HG02938 (cell line): ENCODE data around the gene BAZ1B.
"Not testable (repeated sequence)": the region's sequence is repeated elsewhere in the genome, so short reads cannot be mapped to it uniquely, and the experiment has no call there.

Source experiments
- ATAC-seq: cut with Tn5 transposase; IDR thresholded peaks from one replicate; pipeline ENCODE4 v1.9.1; 2021; ENCODE audit warnings: mild to moderate bottlenecking, moderate library complexity; ENCODE audit not compliant: unreplicated experiment

BAZ1B gene

DNA sequence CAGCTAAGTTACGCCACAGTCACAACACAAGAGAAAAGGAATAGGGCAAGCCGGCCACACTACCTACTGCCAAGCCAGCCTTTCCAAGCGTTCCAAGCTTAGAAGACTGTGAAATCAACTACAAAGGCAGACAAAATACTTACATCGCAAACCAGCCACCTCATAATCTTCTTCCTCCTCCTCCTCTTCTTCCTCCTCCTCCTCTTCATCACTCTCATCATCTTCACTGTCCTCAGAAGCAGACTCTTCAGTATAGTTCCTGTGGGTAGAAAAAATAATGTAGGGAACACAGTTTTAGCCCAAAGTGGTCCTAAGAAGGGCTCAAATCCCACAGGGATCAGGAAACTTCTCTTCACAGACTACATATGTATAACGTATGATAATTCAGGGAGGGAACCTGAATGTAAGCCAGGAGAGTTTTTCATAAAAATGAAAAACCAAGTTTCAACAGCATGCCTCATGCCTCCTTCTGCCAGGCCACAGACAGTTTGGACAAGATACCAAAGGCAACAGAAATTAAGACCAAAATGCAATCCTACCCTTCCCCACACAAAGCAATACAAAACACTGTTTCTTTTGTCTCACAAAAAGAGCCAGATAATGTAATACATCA is 74.9 kb downstream of the BAZ1B start:
- no peak for ATAC-seq

DNA sequence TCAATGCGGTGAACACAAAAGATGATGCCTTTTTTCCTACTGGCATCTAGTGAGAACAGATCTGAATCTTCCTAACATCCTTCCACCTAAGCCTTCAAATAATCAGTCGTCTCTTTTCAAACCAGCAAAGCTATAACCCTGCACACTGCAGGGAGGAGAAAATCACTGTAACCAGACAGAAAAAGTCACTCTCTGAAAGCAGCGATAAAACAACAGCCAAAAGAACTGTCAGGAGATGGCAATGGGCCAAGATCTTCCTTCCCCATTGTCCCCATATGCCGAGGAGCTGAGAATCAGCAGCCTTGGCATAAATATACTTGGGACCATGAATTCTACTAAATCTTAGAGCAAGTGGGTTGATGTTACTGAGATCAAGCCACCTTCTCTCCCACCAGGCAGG is 75.4 kb downstream of the BAZ1B start:
- ATAC-seq = no peak

- ATAC-seq = no peak
Measured at GRCh38 chr7:73443548-73444255, 78.4 kb downstream of the BAZ1B start.

DNA sequence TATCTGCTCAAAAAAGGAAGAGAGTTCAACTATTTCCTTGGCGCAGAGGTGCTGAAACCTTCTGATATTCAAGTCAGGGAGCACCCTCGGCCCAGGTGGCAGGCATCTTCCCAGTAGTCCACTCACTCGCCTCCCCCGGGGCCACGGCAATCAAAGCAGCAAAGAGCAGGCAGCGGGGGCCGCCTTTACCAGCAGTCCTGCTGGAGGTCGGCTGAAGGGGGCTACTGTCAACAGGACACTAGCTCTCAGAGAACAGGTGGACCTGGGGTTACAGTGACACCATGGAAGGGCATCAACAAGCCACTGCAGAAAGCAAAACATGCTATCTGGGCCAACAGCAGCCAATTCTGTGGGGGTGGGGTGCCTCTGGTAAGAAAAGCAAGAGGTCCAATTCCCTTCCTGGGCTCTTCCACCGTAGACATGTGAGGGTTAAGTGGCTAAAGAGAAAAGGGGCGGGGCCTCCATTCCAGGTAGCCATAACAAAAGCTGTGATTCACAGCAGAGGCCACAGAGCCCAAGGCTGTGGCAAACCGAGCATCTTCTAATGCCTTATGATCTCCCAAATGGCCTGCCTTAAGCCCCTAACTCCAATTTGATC is 79.1 kb downstream of the BAZ1B start:
- no peak for ATAC-seq

- no peak for ATAC-seq
Measured at GRCh38 chr7:73442222-73442902, 79.7 kb downstream of the BAZ1B start.

DNA sequence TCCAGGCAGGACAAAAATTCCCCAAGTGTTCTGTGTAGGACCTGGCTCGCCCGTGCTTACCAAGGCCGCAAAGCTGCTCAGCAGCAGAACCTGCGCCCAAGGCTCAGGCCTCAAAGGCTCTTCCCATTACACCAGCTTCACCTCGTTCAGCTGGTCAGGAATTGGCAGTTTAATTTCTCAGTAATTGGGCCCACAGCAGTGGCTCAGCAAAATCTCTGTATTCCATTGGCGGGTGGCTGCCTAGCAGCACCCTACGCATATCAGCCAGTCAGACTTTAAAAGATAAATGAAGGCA is 82.7 kb downstream of the BAZ1B start:
- ATAC-seq = no peak

DNA sequence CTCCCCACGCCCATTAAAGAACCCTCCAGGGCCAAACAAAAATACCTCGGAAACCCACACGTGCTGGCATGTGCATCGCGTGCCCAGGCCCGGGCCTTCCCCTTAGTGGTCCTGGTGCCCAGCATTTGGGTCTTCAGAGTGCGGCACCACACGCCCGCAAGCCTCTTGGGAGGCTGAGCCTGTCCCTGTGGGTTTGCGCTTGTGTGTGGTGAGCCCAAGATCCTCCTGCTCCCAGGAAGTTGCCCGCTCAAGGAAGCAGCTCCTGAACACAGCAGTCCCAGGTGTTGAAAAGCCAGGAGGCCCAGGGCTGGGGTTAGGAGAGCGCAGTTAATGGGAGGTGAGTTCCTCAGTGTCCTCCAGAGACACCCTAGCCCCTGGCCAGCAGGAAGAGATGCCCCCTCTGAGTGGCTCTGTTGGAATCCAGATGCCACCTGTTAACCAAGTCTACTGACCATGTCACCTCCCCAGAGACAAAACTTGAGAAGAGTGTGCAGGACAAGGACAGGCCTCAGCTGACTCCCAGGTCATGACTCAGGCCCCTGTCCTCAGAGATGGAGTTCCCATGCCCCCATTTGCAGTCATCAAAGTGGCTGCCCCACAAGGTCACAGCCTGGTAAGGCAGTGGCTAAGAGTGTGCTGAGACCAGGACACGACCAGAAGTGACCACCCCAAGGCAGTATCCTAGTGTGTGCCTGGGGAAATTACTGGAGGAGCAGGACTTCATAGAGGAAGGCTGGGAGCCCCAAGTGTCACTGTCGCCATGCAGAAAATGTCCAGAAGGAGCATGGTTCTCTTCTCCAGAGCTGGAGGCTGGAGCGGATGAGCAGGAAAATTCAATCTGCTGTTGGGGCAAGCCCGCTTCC is 83.3 kb downstream of the BAZ1B start:
- no peak for ATAC-seq

- ATAC-seq = no peak
Measured at GRCh38 chr7:73437621-73438416, 84.3 kb downstream of the BAZ1B start.

DNA sequence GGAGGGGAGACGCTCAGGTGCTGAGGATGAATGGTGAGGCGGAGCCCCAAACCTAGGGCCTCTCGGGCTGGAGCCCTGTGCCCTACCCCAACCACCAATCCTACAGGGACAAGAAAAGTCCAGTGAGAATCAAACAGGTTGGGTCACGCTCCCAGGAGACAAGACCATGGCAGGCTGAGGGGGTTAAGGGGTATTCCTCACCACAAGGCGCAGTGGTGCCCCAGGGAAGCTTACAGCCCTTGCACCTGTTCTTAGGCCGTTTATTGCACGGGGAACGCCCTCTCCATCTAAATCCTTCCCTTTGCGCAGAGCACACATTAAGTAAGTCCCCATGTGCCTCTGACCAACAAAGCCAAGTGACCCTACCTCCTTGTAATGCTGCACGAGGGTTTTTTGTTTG is 85.0 kb downstream of the BAZ1B start:
- no peak for ATAC-seq

- ATAC-seq = no peak
Measured at GRCh38 chr7:73436031-73436929, 85.8 kb downstream of the BAZ1B start.

GRCh38 chr7:73435471-73436009 is 86.6 kb downstream of the BAZ1B start:
- ATAC-seq = no peak

DNA sequence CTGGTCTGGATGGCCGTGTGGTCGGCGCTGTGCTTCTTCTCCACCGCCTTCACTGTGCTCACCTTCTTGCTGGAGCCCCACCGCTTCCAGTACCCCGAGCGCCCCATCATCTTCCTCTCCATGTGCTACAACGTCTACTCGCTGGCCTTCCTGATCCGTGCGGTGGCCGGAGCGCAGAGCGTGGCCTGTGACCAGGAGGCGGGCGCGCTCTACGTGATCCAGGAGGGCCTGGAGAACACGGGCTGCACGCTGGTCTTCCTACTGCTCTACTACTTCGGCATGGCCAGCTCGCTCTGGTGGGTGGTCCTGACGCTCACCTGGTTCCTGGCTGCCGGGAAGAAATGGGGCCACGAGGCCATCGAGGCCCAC is 87.4 kb downstream of the BAZ1B start:
- ATAC-seq = no peak

DNA sequence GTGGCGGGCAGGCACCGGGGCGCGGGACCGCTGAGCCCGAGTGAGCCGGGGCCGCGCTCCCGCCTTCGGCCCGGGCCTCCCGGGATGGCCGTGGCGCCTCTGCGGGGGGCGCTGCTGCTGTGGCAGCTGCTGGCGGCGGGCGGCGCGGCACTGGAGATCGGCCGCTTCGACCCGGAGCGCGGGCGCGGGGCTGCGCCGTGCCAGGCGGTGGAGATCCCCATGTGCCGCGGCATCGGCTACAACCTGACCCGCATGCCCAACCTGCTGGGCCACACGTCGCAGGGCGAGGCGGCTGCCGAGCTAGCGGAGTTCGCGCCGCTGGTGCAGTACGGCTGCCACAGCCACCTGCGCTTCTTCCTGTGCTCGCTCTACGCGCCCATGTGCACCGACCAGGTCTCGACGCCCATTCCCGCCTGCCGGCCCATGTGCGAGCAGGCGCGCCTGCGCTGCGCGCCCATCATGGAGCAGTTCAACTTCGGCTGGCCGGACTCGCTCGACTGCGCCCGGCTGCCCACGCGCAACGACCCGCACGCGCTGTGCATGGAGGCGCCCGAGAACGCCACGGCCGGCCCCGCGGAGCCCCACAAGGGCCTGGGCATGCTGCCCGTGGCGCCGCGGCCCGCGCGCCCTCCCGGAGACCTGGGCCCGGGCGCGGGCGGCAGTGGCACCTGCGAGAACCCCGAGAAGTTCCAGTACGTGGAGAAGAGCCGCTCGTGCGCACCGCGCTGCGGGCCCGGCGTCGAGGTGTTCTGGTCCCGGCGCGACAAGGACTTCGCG is 88.0 kb downstream of the BAZ1B start:
- ATAC-seq = peak; percentile 22

DNA sequence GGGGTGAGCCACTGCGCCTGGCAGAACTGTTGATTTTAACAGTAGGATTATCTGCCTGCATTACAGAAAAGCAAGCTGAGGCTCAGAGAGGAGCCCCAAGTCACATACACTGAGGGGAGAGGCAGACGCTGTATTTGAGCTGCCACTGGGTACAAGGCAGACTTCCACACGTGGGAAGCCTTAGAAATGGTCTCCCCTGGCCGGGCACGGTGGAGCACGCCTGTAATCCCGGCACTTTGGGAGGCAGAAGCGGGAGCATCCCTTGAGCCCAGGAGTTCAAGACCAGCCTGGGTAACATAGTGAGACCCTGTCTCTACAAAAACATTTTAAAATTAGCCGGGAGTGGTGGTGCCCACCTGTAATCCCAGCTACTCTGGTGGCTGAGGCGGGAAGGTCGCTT is 89.4 kb downstream of the BAZ1B start:
- ATAC-seq = no peak

- ATAC-seq = no peak
Measured at GRCh38 chr7:73431041-73431835, 90.9 kb downstream of the BAZ1B start.

GRCh38 chr7:73430540-73430939 is 91.6 kb downstream of the BAZ1B start:
- not testable (repeated sequence) for ATAC-seq
